T-helper 2 cell treated with Interferon-gamma antibody and Interleukin-4, amounts not matched to agents 5 μg/mL and 100 μg/mL, for 36 hours (primary cell): ENCODE measurements around the gene WDR64.

Source experiments
- DNase-seq: peaks from one replicate; pipeline ENCODE4 v3.0.0; 2021; ENCODE audit warnings: low spot score
- H3K27ac Mint-ChIP-seq: one replicate; pipeline ENCODE4 v1.8.0; 2021; ENCODE audit warnings: mild to moderate bottlenecking, mixed read lengths
- H3K27me3 Mint-ChIP-seq: one replicate; pipeline ENCODE4 v1.8.0; 2021; ENCODE audit warnings: low read depth, mixed read lengths
- H3K36me3 Mint-ChIP-seq: one replicate; pipeline ENCODE4 v1.8.0; 2021; ENCODE audit warnings: low read depth, mixed read lengths
- H3K4me1 Mint-ChIP-seq: one replicate; pipeline ENCODE4 v1.8.0; 2021; ENCODE audit warnings: low read depth, mixed read lengths
- H3K4me3 Mint-ChIP-seq: one replicate; pipeline ENCODE4 v1.8.0; 2022; ENCODE audit warnings: mild to moderate bottlenecking, moderate library complexity, mixed read lengths
- H3K9me3 Mint-ChIP-seq: one replicate; pipeline ENCODE4 v1.8.0; 2021; ENCODE audit warnings: mixed read lengths

Gene WDR64

DNA sequence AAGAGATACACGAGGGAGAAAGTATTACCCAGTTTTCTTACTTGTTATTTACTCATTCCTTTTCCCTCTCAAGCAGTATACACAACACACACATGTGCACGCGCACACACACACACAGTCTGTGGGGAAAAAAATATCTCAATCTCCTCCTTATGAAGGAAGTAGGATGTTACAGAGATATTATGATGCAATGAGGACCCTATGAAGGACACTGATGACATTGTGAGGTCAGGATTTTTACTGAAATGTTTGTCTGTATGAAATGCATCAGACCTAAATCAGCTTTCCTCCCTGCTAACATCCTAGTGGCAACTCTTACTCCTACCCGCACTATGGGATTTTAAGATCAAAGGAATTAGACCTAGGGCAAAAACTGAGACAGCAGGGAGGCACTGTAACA lies at the start of gene WDR64:
TSS of gene WDR64 (plus strand) at position 270 of the 400 bp plus-strand sequence. CDS start 204 bp downstream, outside the sequence.
- Mint-ChIP-seq H3K4me3 (no peak within 1 kb of the TSS), H3K4me1 (no peaks in the 10 kb centered on the region), H3K27me3 (peaks cover 4% of the 10 kb centered on the region), H3K36me3 (no peaks in the 10 kb centered on the region), H3K9me3 (no peaks in the 10 kb centered on the region), H3K27ac (no peak within 1 kb of the TSS)
- DNase-seq = no peak

DNA sequence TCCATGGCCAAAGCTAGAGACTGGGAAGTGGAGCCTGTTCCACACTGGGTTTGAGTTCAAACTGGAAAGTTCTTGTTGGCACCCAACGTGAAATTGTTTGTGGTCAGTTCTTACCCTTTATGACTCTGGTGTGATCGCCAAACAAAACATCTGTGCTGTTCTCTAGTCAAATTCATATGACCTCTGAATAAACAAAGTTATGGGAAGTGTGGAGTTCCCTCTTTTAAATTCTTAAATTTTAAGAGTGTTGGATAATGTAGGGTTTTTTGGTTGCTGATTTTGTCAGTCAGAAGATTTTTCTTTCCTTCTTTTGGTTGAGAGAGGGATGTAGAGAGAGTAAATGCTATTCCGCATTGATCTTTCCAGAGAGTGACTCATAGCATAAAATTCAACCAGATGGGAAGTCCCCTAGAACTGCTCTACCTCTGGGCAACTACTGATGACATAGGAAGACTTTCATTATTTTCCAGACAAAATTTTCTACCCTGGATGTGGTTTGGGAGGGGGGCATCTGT lies 48.3 kb upstream of the WDR64 start:
- DNase-seq = no peak
- no peak overlapping the region for H3K4me3 Mint-ChIP-seq
- H3K4me1 Mint-ChIP-seq = no peaks in the 10 kb centered on the region
- no peaks in the 10 kb centered on the region for H3K9me3 Mint-ChIP-seq
- no peaks in the 10 kb centered on the region for H3K27me3 Mint-ChIP-seq
- H3K36me3 Mint-ChIP-seq = peaks cover 9% of the 10 kb centered on the region
- H3K27ac Mint-ChIP-seq = no peak overlapping the region

DNA sequence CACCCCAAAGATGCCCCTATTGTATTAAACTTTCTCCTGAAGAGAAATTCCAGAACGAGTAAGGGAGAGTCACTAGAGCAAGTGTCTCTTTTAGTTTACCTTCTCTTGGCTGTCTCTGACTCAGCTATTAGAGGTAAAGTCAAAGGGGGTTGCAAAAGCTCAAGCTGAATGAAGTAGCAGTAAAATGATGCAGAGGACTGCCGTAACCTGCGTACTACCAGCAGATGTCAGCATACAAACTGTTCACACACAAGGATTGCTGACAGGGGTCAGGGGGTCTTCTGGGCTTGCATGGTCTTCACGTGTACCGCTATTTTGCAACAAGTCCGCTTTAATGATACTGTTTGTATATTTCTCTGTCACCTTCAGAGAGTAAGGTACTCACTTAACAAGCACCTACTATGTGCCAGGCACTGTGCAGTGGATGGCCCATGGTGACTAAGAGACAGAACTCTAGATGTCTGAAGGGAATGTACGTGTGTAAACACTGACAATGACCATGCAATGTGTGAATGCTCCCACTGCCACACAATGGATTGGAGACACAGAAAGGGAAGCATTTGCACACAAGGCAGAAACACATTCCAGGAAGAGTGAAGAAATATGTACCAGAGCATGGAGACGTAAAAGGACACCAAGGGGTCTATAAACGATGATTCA lies 46.8 kb upstream of the WDR64 start:
- Mint-ChIP-seq H3K4me3 (no peak overlapping the region), H3K27ac (no peak overlapping the region), H3K4me1 (no peaks in the 10 kb centered on the region), H3K27me3 (no peaks in the 10 kb centered on the region), H3K9me3 (no peaks in the 10 kb centered on the region), H3K36me3 (peaks cover 9% of the 10 kb centered on the region)
- DNase-seq = no peak

DNA sequence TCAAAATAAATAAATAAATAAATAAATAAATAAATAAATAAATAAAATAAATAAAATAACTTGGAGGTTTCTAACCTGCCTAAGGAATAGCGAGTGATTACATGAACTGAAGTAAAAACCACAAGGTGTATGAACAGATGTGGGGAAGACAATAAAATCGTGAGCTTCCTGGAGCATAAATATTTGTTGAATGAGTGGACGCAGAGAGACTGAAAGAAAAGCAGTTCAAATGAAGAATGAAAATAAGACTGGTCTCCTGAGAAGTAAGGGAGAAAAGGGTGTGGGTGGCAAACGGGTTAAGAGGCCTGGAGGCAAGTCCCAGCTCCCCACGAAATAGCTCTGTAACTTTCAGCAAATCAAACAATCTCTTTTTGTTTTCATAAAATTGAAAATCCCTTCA lies 45.5 kb upstream of the WDR64 start:
- no peaks in the 10 kb centered on the region for H3K9me3 Mint-ChIP-seq
- no peak for DNase-seq
- H3K4me3 Mint-ChIP-seq = no peak overlapping the region
- H3K4me1 Mint-ChIP-seq = no peaks in the 10 kb centered on the region
- no peak overlapping the region for H3K27ac Mint-ChIP-seq
- H3K27me3 Mint-ChIP-seq = no peaks in the 10 kb centered on the region
- H3K36me3 Mint-ChIP-seq = peaks cover 7% of the 10 kb centered on the region

DNA sequence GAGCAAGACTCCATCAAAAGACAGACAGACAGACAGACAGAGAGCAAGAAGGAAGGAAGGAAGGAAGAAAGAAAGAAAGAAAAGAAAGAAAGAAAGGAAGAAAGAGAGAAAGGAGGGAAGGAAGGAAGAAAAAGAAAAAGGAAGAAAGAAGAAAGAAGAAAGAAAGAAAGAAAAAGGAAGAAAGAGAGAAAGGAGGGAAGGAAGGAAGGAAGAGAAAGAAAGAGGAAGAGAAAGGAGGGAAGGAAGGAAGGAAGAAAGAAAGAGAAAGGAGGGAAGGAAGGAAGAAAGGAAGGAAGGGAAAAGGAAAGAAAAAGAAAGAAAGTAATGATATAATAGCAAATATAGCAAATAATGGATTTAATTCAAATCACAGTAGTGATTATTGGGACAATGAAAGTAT lies 44.6 kb upstream of the WDR64 start:
- Mint-ChIP-seq H3K36me3 (peaks cover 3% of the 10 kb centered on the region), H3K4me1 (no peaks in the 10 kb centered on the region), H3K27ac (no peak overlapping the region), H3K27me3 (no peaks in the 10 kb centered on the region), H3K4me3 (no peak overlapping the region), H3K9me3 (no peaks in the 10 kb centered on the region)
- DNase-seq = no peak

DNA sequence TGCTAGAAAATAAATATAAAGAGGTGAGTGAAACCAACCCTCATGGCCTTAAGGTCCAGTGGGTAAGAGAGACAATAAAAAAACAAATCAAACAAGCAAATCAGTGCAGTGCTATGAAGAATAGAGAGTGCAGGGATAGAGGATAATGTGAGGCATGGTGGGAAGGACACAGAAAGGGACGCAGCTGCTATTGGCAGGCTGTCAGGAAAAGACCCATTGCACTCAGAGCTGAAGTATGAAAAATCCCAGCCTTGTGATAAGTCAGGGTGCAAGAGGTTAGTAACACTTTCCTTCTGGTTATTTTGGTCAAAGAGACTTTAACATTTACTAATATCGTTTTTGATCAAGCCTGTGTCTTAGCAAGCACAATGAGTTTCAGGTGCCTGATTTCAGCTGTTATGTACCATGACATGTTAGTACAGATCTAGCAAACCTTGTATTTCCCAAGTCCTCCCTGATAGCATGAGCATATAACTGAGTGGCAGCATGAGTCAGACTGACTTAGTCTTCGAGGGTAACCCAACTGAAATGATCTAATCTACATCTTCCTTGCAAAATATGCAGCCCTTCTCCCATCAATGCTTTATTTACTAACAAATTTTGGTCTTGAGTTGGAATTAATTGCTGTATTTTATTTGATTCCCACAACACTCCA lies 43.6 kb upstream of the WDR64 start:
- DNase-seq = no peak
- H3K4me3 Mint-ChIP-seq = no peak overlapping the region
- H3K36me3 Mint-ChIP-seq = no peaks in the 10 kb centered on the region
- H3K27ac Mint-ChIP-seq = no peak overlapping the region
- H3K4me1 Mint-ChIP-seq = peaks cover 4% of the 10 kb centered on the region
- no peaks in the 10 kb centered on the region for H3K27me3 Mint-ChIP-seq
- H3K9me3 Mint-ChIP-seq = no peaks in the 10 kb centered on the region

DNA sequence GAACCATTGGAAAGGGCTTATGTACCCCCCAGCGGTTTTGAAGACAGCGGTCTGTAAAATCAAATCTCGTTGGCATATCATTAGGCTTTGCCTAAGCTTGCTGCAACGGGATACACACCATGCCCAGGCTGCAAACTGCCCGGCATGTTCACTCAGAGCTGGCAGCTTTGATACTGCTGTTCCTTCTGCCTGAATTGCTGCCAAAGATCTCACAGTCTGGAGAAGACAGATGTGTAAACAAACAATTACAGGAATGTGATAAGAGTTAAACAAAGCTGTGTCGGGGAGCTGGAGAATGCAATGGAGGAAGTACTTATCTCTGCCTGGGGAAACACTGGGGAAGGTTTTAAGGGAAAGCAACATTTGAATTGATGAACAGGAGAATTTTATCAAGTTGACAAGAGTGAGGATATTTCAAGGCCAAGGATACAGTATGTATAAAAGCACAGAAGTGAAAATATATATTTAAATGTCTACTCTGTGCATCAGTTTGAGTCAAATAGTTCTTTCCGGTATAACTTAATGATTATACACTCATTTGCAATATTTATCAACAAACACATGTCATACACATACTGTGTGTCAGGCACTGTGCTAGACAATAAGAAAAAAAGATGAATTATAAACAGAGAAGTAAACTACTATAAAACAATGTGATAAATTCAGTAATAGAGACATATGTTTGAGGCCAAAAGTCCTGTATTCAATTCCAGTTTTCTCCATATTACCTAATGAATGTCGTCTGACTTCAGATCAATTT lies 41.8 kb upstream of the WDR64 start:
- Mint-ChIP-seq H3K4me1 (peaks cover 4% of the 10 kb centered on the region), H3K27me3 (no peaks in the 10 kb centered on the region), H3K4me3 (no peak overlapping the region), H3K36me3 (no peaks in the 10 kb centered on the region), H3K27ac (no peak overlapping the region), H3K9me3 (no peaks in the 10 kb centered on the region)
- no peak for DNase-seq

DNA sequence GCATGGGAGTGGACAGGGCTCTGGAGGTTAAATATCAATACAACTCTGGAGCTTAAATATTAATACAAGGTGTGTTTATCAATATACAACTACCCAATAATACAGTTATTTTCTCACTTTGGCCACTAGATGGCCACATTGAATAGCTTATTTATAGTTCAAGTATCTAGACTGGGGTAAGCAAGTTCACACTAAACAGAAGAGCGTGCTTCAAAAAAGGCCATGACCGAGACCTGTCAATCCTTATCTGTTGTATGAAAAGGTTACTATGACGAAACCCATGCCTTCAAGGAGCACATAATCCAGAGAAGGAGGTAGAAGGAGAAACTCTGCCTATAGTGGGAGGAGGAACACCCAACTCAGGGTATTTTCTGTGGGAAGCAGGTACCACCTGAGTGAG lies 41.0 kb upstream of the WDR64 start:
- Mint-ChIP-seq H3K27ac (no peak overlapping the region), H3K9me3 (no peaks in the 10 kb centered on the region), H3K36me3 (no peaks in the 10 kb centered on the region), H3K4me3 (no peak overlapping the region), H3K27me3 (no peaks in the 10 kb centered on the region), H3K4me1 (peaks cover 4% of the 10 kb centered on the region)
- no peak for DNase-seq

DNA sequence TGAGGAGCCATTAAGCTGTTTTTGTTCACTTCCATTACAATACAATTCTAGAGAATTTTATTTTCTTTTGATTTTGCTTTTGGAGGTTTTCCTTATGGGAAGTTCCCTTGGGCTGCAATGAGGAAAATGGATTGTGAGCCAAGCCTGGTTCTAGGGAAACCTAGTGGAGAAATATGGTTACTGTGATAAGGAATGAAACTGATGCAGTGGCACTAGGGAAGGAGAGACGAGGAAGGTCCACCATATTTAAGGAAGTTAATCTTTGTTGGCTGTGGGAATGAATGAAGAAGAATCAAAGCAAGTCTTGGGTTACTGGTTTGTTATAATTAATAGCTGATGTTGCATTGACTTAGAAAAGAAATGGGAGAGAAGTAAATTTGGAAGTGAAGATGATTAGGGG lies 40.3 kb upstream of the WDR64 start:
- peaks cover 4% of the 10 kb centered on the region for H3K4me1 Mint-ChIP-seq
- H3K27me3 Mint-ChIP-seq = no peaks in the 10 kb centered on the region
- no peak overlapping the region for H3K27ac Mint-ChIP-seq
- DNase-seq = no peak
- no peaks in the 10 kb centered on the region for H3K9me3 Mint-ChIP-seq
- H3K4me3 Mint-ChIP-seq = no peak overlapping the region
- no peaks in the 10 kb centered on the region for H3K36me3 Mint-ChIP-seq

DNA sequence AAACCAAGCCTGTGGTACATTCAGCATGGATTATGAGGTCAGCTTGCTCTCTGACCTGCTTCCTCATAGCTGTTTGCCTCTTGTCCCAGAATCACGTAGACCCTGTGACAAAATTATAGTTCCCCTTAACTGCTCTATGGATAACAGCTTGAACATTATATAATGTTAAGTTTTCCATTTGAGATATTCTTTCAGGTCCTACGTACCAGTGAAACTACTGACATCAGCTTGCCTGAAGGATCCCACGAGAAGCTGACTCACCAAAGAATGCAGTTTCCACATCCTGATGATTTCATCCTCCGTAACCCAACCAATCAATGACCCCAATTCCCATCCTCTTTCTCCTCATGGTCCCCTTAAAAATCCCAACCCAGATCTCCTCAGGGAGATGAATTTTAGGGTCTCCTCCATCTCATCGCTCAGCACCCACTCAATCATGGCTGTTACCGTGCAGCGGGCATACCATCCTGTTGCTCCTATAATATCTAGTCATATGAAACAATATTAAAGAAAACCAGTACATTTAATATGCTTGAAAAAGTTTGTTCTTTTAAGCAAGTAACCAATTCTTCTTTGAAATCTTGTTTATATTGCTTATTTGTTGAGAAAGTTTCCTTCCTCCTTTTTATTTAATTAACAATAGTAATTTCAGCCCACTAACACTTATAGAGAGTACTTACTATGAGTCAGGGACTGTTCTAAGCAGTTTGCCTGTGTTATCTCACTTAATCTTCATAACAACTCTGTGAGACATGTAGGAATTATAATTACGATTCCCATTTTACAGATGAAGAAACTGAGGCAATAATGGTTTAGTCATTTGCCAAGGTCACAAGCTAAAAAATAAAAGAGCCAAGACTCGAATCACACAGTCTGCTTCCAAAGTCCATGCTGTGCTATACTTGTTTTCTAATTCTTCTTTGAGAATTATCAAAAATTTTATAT lies 39.3 kb upstream of the WDR64 start:
- no peak for DNase-seq
- Mint-ChIP-seq H3K4me1 (peaks cover 4% of the 10 kb centered on the region), H3K4me3 (no peak overlapping the region), H3K27me3 (no peaks in the 10 kb centered on the region), H3K27ac (no peak overlapping the region), H3K9me3 (no peaks in the 10 kb centered on the region), H3K36me3 (no peaks in the 10 kb centered on the region)

DNA sequence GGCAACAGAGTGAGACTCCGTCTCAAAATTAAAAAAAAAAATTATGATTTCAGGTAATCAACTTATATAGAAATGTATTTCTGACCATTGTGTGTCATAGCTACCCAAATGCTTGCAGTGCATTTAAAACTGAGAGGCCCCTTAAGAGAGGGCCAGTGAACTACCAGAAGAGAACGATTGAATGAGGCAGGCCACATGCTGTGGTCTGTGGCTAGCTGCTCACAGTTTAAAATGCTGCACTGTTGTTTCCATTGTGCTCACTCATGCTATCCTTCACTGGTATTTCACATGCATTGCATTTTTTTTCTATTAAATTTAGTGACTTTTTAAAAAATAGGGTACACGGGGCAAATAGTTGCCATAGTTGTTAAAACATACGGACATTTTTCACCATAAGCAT lies 37.9 kb upstream of the WDR64 start:
- Mint-ChIP-seq H3K27me3 (no peaks in the 10 kb centered on the region), H3K36me3 (no peaks in the 10 kb centered on the region), H3K4me3 (no peak overlapping the region)

DNA sequence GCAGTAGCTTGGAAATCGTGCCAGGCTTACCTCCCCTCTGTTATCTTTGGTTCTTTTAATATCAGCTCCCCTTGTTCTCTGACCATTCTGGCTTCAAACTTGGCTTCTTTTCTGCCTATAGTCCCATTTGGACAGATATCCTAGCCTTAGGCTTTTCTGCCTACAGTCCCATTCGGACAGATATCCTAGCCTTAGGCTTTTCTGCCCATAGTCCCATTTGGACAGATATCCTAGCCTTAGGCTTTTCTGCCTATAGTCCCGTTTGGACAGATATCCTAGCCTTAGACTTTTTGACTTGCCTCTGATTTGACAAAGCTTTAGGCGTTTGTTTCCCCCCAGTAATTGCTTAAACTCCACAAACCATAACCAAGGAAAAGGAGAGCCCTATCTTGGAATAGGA lies 37.5 kb upstream of the WDR64 start:
- no peak for DNase-seq
- Mint-ChIP-seq H3K4me1 (peaks cover 4% of the 10 kb centered on the region), H3K27ac (no peak overlapping the region), H3K9me3 (no peaks in the 10 kb centered on the region), H3K4me3 (no peak overlapping the region), H3K27me3 (no peaks in the 10 kb centered on the region), H3K36me3 (no peaks in the 10 kb centered on the region)

More for the DNA sequence above, 37.9 kb upstream of the WDR64 start:
- H3K27ac Mint-ChIP-seq = no peak overlapping the region
- H3K4me1 Mint-ChIP-seq = peaks cover 4% of the 10 kb centered on the region
- no peak for DNase-seq
- H3K9me3 Mint-ChIP-seq = no peaks in the 10 kb centered on the region

DNA sequence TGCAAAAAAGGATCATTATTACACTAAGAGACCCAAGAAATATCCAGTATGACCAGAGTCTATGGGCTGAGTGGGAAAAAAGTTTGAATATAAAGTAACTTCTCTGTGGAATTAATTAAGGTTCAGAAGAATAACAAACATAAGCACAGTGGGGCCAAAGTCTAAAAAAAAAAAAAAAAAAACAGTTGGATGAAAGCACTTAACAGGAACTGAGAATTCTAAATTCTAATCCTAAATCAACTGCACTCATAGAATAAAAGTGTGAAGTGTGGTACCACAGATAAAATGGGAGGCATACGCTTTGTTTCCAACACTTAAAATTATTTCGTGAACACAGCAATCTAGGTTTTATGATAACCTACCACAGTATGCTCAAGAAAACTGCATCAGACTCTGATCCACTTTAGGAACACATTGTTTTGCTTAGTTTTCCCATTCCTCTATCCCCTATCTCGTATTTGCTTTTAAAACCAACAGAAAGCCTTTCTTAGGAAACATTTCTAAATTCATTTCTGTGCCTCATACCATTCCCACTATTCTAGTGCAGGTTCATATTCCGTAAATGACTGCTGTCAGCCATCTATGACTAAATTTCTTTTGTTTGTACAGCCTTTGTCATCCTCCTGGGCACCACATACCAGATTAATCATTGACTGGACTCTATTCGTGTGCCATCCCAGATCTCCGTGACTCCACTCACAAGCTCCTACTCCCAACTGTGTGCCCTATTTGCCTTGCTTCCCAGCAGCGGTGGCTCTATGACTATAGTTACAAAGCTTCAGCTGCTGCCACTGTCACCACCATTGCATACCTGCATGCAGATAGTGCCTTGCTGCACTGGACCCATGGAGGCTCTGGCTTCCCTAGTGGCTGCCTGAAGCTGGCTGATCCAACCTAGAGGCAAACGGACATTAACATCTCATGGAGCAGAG lies 36.8 kb upstream of the WDR64 start:
- Mint-ChIP-seq H3K27ac (no peak overlapping the region), H3K36me3 (no peaks in the 10 kb centered on the region), H3K4me3 (no peak overlapping the region), H3K27me3 (no peaks in the 10 kb centered on the region), H3K4me1 (peaks cover 4% of the 10 kb centered on the region), H3K9me3 (no peaks in the 10 kb centered on the region)
- no peak for DNase-seq
